RCC 7860 (cell line): ENCODE data around the gene MAN2A1.
"Not testable (repeated sequence)": the region's sequence is repeated elsewhere in the genome, so short reads cannot be mapped to it uniquely, and the experiment has no call there.

ENCODE experiments used
- DNase-seq: peaks from one replicate; pipeline ENCODE4 v3.0.0-alpha.2; 2015; ENCODE audit warnings: low spot score
- FAIRE-seq: peaks from 2 replicates; lab custom pipeline; 2012; peaks lifted over from hg19 to GRCh38; lab: Jason Lieb, UNC

The MAN2A1 gene

DNA sequence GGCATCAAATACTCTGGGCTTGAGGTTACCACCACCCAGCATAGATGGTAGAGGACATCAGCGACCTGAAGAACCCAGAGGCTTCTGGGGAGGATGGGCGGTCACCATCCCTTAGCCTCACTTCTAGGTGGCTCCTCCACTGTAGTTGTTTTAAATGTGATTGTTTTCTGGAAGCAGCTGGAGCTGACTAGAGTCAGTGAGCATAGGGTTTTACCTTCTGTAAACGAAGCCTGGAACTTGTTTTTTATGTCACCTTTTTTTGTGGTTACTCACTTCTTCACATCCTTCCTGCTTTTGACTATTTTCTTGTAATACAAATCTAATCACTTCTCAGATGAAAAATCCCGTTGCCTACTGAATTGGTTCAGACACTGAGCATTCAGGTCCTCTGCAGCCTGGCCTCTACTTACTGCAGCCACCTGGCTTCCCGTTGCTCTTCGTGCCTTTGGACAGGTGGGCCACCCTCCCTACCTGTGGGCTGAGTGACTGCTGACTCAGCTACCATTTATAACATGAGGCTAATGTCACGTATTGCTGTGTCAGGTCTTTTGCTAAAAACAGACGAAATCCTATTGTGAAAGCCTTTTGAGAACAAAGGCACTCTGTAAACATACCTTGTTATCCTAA is 167.8 kb downstream of the MAN2A1 start:
- FAIRE-seq = no peak
- no peak for DNase-seq

DNA sequence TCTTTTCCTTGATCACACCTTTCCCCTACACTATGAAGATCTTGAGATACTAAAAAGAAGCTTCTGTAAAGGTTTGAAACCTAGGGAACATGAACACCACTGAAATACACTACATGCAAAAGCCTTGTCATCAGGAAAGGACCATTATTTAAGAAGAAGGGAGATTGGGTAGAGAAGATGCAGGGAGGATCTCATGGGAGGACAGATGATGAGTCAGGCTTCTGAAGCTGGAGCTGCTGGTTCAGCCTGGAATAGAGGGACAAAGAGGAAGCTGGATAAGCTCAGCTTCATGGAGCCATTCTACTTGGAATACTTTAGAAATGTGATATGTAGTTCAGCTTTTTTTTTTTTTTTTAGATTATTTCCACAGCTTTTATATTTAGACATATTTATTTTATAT is 169.8 kb downstream of the MAN2A1 start:
- DNase-seq = no peak
- FAIRE-seq = no peak

DNA sequence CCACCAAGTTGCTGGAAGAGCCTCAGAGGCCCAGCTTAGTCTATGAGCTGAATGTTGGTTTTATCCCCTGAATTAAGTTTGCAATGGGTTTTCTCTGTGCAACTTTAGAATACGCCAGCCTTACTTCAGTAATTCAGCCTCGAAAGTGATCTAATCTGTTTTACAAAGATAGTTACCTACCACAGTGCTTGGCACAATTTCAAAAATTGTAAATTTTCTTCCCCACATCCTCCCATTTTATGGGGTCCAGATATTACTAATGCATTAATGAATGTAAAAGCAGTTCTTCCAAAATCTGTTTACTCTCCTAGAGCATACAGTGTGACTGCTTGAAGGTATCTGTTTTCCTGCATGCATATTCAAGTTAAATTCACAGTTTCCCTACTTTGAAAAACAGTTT is 172.6 kb downstream of the MAN2A1 start:
- no peak for FAIRE-seq

DNA sequence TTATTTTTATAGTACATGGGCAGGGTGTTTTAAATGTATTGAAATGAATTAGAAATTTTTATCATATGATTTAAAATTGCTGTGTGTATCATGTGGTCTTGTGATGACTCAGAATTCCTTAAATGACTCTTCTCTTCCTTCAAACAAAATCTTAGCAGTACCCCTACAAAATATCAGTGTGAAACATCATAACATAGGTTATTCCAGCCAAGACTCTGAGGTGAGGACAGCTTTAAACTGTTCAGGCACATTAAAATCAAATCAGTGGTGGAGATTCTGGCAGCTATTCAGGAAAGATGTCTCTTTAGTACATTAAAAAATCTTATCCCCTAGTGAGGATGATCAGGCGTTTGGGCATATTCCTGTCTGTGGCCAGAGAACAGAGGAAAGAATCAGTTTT is 174.0 kb downstream of the MAN2A1 start:
- FAIRE-seq (no peak), DNase-seq (no peak)

More for the DNA sequence above, 172.6 kb downstream of the MAN2A1 start:
- DNase-seq = no peak

DNA sequence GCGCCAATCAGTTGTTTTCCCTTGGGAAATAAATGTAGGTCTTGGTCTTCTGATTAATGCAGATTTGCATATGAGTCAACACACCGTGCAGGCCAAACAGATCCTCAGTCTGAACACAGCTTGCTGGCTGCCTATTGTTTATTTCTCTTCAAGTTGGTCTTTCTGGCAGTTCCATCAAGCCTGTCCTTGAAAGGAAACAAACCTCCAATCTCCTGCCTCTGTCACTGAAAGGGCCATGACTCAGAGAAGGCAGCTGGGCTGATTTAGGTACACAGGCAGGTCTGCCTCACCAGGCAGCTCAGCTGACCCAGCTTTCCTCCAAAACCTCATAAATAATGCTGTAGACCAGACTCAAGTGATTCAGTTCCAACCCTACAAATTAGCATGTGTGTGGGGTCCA is 175.9 kb downstream of the MAN2A1 start:
- FAIRE-seq = peak; percentile 49

GRCh38 chr5:109866051-109866450 is 176.3 kb downstream of the MAN2A1 start:
- FAIRE-seq (peak; percentile 75), DNase-seq (peak; percentile 78)

More for the DNA sequence above, 175.9 kb downstream of the MAN2A1 start:
- DNase-seq = peak; percentile 77

- DNase-seq = peak; percentile 62
- FAIRE-seq = peak; percentile 58
Observed at GRCh38 chr5:109868737-109869136, 179.0 kb downstream of the MAN2A1 start.

DNA sequence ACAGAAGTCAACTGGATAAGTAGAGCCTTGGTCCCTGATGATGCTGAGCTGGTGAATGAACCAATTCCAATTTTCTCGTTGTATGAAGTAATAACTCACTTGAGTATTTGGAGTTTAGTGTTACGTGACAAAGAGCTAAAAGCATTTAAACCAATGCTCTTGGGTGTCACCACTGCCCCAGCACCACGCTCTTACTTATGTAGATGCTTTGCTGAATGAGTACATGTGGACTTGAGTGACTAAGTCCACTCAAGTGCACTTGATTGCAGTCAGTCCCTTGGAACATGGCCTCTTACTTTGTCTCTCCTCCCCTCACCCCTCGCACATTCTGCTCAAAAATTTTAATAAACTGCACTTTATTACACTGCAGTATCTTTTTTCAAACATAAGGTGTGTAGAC is 184.0 kb downstream of the MAN2A1 start:
- DNase-seq (no peak), FAIRE-seq (no peak)

- FAIRE-seq = no peak
- DNase-seq = no peak
Observed at GRCh38 chr5:109874108-109874507, 184.4 kb downstream of the MAN2A1 start.

DNA sequence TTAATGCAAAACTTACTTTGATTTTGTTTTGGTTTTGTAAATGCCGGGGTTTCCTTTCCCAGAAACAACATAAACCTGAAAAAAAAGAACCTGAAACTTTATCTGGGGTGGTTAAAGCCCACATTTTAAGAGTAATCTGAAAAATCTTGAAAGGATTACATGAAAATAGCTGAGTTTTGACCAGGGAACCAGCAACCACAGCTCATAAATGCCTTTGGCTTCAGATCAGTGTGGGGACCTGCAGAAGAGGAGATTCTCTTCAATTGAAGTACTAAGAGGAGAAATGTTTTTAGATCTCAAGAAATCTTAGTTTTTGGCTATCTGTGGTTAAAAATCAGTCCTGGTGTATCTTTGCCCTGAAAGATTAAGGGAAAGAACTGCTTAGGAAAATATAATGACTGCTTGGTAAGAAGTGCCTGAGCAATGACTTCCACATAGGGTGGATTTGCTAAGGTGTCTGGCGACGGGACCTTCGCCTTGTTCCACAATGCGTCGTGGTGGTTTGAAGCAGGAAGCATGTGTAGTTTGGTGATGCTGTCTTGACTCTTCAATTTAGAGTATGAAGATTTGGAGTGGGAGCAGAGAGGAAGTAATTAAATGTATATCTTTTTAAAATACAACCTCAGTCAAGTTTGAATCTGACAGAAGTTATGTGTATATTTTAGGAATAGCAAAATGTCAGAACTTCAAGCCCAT is 186.5 kb downstream of the MAN2A1 start:
- no peak for FAIRE-seq

DNA sequence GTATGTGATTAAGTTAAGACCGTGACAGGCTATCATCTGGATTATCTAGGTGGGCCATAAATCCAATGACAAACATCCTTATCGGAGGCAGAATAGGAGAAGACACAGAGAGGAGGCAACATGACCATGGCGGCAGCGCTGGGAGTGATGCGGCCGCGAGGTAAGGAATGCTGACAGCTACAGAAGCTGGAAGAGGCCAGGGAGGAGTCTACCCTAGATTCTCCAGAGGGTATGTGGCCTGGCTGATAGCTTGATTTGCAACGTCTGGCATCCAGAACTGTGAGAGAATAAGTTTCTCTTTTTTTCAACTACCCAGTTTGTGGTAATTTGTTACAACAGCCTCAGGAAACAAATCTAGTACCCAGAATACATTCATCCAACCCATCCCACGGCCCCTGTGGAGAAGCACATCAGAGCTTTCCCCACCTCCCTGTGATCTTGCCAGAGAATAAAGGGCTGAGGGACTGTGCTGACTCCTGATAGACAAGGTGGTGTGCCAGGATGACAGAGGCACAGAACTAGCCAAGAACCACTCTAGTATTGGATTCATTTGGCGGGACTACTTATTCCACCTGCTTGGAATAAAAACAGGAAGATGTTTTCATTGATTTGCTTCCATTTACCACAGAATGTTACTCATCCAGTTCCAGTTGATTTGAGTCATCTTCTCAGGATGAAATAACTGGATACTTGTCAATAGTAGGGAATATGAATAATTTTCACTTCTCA is 187.4 kb downstream of the MAN2A1 start:
- DNase-seq = peak; percentile 29
- FAIRE-seq = peak; percentile 45

More for the DNA sequence above, 186.5 kb downstream of the MAN2A1 start:
- DNase-seq = no peak

DNA sequence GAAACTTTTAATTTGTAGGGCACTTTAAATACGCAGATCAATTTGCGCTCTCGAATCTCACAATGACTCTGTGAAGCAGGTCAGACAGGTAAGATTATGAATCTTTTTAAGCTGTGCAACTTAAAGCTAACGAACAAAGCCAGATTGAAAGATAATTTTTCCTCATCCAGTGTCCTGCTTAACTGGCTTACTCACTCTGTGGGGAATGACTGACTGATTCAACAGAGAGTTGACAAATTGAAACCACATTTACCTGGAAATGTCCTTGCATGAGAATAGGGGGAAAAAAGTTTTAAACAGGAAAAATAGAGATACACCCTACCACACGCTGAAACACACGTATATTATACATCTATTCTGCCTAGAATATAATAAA is 187.9 kb downstream of the MAN2A1 start:
- peak; percentile 21 for DNase-seq

DNA sequence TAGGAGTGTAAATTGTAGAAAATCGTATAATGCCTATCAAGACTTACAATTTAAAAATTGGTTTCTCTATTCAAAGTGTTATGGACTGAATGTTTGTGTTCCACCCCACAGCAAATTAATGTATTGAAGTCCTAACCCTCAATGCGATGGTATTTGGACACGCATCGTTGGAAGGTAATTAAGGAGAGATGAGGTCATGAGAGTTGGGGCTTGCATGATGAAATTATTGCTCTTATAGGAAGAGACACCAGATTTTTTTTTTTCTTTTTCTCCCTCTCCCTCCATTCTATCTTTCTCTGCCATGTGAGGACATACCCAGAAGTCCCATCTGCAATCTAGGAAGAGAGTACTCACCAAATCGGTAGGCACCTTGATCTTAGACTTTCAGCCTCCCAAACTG is 189.2 kb downstream of the MAN2A1 start:
- no peak for DNase-seq
- no peak for FAIRE-seq

More for the DNA sequence above, 187.9 kb downstream of the MAN2A1 start:
- peak; percentile 69 for FAIRE-seq

DNA sequence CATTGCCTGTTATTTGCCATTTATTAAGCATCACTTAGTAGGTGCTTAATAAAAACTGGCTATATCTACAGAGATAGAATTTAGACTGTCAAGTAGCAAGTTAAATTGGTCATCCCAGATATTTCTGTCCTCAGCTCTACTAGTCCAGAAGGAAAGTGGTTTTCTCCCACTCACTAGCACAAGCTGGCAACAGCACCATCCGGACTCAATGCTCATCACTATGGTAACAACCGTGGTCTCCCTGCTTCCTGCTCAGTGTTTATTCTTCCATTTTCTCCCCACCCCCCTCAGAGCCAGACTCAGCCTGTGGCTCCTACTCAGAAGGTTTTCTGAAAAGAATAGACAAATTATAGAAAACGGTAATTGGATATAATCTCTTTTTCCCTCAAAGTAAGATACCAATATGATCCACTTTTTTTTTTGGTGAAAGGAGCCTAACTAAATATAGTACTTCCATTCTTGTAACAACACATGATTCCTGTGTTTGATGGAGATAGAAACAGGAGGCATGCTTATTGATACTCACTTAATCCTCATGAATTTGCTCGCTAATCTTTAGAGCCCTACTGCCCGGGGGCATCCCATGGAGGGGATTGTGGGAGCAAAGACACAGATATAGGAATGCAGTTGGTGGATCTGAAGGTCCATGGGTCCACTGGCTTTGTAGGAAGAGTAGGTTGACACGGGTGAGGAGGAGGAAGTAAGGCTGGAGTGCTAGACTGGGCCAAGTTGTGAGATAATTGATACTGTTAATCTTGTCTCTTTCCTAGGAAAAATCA is 191.4 kb downstream of the MAN2A1 start:
- FAIRE-seq (no peak), DNase-seq (peak; percentile 18)

DNA sequence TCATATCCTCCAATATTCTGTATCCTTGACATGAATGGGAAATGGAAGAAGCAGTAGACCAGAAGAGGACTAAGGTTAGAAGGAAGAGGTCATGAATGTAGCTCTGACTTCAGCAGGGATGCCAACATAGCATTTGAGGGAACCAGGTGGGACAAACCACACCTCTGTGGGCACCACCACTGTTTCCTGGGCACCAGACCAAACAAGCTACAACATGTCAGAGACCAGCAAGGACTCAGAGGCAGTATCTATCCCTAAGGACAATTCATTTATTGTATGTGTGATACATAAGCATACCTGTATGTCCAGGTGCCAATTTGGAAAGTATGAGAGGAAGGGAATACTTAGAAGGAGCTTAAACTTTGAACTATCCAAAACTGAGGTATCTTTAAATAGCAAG is 192.8 kb downstream of the MAN2A1 start:
- FAIRE-seq (no peak), DNase-seq (no peak)

- no peak for FAIRE-seq
Observed at GRCh38 chr5:109884676-109885075, 194.9 kb downstream of the MAN2A1 start.

DNA sequence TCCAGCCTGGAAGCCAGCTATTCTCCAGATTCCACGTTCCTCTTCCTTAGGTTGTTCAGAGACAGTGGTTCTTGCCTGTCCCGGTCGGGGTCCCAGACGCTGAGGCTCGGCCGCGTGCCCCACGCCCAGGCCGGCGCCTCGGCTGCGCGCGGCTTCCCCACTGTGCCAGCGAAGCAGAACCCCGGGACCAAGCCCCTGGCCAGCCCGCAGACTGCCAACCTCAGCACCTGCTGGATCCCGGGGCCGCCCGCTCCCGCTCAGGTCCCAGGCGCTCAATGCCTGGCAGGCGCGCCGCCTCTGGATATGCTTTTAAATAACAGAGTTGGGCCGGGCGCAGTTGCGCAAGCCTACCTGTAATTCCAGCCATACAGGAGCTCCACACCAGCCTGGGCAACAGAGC is 195.5 kb downstream of the MAN2A1 start:
- no peak for DNase-seq
- FAIRE-seq = no peak

More at GRCh38 chr5:109884676-109885075, 194.9 kb downstream of the MAN2A1 start:
- DNase-seq = no peak

DNA sequence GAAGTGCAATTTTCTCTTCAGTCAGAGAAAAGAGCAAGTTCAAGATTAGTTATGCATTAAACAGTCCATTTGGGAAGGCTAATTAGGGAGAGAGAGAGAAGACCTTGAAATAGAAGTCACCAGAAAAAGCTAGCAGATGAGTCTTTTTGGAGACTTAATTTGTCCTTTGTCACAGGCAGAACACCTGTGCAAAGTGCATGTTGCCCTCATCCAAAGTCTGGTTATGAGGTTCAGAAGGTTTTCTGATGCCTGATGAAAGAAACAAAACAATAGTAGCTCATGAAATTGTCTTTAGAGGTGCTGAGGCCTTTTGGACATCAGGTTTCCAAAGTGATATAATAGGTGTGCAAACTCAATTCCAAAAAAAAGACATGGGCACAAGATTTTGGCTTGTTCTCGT is 199.3 kb downstream of the MAN2A1 start:
- FAIRE-seq = no peak

GRCh38 chr5:109893271-109893670 is 203.5 kb downstream of the MAN2A1 start:
- FAIRE-seq = not testable (repeated sequence)

More for the DNA sequence above, 199.3 kb downstream of the MAN2A1 start:
- DNase-seq = no peak

DNA sequence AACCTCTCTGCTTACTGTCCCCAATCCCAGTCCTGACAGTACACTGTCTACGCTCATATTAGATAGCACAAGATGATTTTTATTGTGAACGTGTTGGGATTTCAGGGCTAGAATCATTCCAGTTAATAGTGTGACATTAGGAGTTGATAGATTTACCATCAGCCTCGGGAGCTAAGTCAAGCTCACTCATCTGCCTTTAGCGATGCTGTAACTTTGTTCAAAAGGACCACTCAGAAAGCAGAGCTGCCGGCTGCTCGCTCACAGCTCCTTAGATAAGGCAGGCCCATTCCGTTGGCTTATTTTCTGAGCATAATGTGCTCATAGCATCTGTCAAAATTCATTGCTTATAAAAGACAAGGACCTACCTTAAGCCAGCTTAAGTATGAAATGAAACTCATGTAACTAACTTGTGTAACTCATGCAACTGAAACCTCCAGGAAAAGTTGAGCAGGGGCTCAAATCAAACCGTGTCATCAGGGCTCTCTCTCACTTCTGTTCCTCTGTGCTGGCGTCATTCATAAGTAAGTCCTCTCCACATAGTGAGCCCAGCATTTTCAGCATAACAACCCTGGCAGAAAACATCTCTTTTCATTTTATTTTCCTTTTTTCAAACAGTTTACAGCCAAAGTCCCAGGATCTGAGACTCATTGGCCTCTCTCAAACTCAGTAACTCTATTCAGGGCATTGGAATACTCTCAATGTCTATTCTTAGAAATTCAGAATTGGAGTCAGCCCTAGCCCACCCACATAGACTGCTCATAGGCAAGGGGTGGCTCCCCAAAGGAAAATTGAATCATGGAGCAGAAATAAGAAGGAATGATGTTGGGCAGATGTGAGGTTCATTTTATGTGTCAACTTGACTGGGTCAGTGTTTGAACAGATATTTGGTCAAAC is 208.8 kb downstream of the MAN2A1 start:
- no peak for DNase-seq
- no peak for FAIRE-seq

More at GRCh38 chr5:109893271-109893670, 203.5 kb downstream of the MAN2A1 start:
- not testable (repeated sequence) for DNase-seq
